Posterior cingulate gyrus (tissue), 11 donors: ENCODE results near the gene BAG3.
"Not testable (repeated sequence)": the region's sequence is repeated elsewhere in the genome, so short reads cannot be mapped to it uniquely, and the experiment has no call there.

Experiments used
- DNase-seq, 10 donors: peaks; one replicate each; pipeline versions ENCODE4 v3.0.0 to v3.0.0-alpha.2; 2020 to 2021; ENCODE audit warnings: mixed read lengths in 3 of 10
- intact Hi-C: fragments of 100-400 bp; cut with DNase I; formaldehyde crosslinking; loops from one replicate; pipeline ENCODE4 v1.15.1; 2023

BAG3 gene

DNA sequence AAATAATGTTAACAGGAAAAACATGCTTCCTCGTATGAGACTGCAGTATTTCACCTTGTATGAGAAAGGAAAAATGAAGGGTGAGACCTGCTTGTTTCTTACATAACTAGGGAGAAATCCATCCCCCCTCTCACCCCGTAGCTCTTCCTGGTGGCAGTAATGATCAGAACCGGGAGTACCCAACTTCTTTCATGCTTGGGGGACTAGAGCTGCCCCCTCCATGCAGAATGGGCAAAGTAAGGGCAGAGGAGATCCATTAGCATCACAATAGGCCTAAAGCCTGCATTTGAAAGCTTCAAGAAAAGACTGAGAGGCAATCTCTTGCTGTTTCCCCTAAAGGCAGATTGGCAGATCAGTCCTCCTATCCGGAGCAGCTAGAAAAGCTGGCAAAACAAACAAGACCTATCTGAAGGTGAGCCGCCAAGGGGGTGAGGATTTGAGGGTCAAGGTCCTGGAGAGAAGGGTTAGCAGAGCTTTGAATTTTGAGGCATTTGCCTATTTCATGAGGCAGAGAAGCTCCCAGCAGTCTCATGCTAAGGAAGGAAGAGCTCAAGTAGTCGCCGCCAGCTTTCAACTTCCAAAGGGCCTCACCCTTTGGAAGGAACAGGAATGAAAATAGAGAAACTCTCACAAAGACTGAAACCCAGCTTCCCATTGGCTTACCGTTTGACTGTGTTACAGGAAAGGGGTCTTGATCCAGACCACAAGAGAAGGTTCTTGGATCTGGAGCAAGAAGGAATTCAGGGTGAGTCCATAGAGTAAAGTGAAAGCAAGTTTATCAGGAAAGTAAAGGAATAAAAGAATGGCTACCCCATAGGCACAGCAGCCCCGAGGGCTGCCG is 36.2 kb downstream of the BAG3 start:
- intact Hi-C loops, result loop anchor here (2.0 to 5.0 kb wide), 2 partner anchors 37 to 60 kb away; no protein-coding TSS in a partner anchor
- no peak for DNase-seq

DNA sequence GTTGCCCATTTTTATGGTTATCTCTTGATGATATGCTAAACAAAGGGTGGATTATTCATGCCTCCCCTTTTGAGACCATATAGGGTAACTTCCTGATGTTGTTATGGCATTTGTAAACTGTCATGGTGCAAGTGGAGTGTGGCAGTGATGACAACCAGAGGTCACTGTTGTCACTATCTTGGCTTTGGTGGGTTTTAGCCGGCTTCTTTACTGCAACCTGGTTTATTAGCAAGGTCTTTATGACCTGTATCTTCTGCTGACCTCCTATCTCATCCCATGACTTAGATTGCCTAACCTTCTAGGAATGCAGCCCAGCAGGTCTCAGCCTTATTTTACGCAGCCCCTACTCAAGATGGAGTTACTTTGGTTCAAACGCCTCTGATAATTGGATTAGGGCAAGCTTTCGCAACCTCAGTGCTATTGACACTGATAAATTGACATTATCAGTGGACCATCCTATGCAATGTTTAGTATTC is 36.9 kb downstream of the BAG3 start:
- intact Hi-C loops, result loop anchor here (5.0 kb wide), 1 partner anchor 59 kb away; no protein-coding TSS in a partner anchor
- DNase-seq, result no peak

DNA sequence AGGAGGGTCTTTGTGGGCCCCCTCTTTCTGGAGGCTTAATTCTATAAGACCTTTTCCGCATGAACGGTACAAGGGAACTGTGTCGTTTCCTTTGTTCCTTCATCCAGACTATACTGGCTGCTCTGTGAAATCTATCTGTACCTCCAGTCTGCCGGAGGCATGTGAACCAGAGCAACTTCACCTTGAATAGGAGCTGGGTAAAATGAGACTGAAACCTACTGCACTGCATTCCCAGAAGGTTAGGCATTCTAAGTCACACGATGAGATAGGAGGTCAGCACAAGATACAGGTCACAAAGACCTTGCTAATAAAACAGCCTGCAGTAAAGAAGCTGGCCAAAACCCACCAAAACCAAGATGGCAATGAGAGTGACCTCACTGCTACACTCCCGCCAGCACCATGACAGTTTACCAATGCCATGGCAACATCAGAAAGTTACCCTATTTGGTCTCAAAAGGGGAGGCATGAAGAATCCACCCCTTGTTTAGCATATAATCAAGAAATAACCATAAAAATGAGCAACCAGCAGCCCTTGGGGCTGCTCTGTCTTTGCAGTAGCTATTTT is 37.9 kb downstream of the BAG3 start:
- no peak for DNase-seq
- intact Hi-C loops, result loop anchor here (5.0 kb wide), 1 partner anchor 58 kb away; no protein-coding TSS in a partner anchor

DNA sequence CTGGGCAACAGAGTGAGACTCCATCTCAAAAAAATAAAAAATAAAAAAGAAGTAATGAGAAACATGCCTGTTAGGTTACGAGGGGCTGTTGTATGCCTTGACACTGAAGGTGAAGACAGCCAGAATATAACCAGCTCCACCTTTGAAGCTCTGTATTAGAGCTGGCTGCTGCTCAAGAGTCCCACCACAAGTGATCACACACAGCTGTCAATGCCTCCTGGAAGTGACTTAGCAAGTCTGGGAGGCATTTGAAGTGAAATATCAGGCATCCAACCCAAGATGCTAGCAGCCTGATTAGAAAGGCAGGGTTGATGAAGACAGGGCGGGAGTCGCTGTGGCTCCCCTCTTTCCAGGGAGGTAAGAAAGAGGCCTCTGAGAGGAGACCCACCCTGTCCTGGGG is 40.5 kb downstream of the BAG3 start:
- no peak for DNase-seq
- intact Hi-C loops, result no loop called here

DNA sequence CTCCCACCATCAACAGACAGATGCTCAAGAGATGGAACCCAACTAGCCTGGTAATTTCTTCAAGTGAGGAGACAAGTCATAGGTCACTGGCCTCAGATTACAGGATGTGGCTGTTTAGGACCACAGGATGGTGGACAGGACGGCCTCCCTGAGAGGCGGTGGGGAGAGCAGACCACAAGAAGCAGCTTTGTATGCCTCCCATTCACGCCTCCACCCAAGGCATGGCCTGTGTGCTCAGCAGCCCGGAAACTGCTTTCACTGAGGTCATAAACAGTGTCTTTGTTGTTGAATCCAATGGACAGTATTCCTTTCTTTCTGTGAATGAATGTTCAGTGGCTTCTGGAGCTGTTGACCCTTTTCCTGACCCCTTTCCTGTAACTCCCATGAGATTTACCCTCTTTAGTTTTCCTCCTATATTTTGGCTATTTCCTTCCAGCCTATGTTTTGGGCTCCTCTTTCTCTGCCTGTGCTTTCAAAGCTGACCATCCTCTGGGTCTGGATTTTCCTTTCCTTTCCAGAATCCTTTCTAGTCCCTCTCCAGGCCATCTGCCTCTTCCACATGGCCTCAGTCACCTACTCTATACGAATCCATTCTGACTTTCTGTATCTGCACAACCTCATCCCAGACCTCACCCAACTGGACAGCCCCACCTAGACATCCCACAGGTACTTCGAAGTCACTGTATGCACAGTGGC is 42.2 kb downstream of the BAG3 start:
- intact Hi-C loops, result no loop called here
- peak in 4 of 10 donors; percentile 23 to 88 (median 42) for DNase-seq

DNA sequence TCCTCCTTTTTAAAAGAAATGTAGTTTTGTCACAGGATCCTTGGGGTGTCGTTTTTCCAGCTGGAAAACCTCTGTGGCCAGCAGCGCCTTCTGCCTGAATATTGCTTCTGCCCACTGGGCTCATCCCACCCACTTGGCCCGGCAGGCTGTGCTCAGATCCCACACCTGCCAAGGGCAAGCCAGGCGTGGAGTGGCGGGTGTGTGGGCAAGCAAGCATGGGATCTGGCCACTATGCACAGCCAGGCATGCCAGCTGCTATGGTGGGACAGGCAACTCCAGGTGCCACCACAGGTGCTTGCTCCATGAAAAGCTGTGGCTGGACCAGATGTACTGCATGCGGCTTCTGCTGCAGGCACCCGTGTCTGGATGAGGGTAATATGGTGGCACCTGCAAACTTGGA is 43.4 kb downstream of the BAG3 start:
- no peak for DNase-seq
- intact Hi-C loops, result no loop called here

DNA sequence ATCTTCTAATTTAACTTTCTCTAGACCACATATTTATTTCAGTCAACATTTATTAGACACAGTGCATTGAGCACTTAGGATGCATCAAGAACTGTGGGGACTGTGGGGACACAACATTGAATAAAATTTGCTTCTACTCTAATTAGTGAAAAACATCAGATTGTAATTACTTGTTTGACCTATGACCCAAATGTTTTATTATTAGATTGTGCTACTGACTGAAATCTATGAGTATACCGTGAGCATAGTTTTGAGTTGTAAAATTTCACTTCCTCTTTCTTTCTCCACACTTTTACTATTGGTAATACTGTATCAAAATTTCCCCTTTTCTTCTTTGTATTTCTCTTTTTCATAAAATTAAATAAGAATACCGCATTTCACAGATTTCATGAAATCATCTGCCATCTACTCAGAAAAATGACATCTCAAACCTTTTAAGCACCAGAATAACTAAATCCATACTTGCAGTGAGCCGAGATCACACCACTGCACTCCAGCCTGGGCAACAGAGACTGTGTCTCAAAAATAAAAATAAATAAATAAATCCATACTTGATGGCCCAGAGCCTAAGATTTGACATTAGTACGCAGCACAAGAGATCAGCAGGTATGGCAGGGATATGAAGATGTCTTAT is 49.3 kb downstream of the BAG3 start:
- no peak for DNase-seq

DNA sequence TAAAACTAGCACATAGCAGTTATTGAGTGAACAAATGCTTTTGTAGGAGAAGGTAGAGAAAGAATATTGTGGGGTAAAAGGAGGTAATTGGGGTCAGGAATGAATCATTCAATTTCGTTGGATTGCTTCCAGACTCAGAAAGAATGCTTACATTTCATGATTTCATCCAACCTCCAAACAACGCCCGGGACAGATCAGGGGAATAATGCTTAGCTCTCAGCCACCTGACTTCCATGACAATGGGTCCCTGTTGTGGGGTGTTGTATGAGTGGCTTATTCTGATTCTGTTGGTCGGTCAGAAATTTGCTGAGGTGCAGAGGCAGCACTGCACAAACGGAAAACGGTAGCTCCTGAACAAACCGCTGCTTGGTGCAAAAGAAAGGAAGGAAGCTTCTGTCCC is 50.7 kb downstream of the BAG3 start:
- intact Hi-C loops, result no loop called here
- no peak for DNase-seq

More for the DNA sequence above, 49.3 kb downstream of the BAG3 start:
- intact Hi-C loops, result no loop called here

DNA sequence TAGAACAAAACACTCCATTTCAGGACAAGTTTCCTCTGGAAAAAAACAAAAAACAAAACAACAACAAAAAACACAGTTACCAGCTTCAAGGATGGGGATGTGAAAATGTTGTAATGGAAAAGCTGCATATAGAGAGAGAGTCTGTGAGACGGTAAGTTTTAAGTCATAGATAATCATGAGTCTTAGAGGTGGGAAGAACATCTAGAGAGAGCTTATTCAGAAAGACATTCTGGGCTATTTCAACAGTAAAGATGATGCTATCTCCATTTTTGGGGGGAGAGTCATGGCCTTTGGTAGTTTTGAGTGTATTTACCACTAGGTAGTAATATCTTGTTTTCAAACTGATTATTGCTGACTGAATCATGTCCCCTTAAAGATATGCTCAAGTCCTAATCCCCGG is 51.4 kb downstream of the BAG3 start:
- intact Hi-C loops, result no loop called here
- DNase-seq, result no peak

DNA sequence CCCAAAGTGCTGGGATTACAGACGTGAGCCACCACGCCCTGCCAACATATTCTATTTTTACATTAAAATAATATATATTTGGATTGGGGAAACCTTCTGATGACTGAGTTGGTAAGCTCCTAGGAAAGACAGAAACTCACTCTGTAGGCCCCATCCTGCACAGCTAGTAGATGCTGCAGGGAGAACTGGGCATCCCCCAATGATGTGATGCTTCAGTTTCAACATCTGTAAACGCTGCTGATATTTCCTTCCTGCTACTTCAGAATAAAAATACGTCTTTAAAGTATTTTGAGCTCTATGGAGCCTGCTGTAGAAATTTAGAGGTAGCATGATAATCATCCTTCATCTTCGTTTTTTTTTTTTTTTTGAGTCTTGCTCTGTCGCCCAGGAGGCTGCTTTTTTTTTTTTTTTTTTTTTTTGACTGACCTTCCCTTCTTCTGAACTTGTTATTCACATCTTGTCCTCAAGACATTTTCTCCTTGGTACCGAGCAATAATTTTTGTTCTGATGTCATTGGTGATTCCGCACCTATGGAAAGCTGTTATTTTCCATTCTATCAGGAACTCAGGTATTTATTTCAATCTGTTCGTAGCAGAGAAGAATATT is 52.8 kb downstream of the BAG3 start:
- no peak for DNase-seq
- intact Hi-C loops, result no loop called here

DNA sequence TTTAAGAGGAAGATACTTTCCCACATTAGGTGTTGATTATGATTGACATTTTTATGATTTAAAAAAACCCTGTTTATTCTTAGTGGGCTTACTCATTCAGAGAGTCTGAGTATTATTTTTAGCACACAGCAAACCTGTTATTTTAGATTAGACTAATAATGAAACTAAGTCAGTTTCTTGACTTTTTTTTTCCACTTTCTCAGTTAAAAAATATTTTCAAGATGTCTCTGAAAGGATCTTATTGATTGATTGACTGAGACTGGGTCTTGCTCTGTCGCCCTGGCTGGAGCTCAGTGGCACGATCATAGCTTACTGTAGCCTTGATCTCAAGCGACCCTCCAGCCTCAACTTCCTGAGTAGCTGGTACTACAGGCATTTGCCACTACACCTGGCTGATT is 54.3 kb downstream of the BAG3 start:
- intact Hi-C loops, result no loop called here

DNA sequence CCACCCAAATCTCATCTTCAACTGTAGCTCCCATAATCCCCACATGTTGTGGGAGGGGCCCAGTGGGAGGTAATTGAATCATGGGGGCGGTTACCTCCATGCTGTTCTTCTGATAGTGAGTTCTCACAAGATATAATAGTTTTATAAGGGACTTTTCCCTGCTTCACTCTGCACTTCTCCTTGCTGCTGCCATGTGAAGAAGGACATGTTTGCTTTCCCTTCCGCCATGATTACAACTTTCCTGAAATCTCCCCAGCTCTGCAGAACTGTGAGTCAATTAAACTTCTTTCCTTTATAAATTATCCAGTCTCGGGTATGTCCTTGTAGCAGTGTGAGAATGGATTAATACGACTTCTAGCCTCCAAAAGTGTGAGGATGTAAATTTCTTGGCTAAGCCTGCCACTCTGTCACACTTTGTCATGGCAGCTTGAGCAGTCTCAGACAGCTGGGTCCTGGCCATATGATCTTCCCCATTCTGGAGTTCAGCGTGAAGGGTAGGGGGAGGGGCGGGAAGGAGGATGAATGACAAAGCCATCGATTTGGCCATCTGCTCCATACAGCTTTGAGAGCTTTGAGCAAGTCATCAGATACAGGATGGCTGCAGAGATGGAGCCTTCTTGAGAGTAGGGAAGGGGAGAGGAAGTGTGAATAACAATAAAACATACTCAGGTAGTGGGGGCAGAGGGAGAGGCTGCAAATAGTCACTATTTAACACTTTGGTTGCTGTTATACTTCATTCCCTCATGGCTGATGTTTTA is 55.5 kb downstream of the BAG3 start:
- intact Hi-C loops, result no loop called here
- no peak for DNase-seq

More for the DNA sequence above, 54.3 kb downstream of the BAG3 start:
- DNase-seq, result no peak

DNA sequence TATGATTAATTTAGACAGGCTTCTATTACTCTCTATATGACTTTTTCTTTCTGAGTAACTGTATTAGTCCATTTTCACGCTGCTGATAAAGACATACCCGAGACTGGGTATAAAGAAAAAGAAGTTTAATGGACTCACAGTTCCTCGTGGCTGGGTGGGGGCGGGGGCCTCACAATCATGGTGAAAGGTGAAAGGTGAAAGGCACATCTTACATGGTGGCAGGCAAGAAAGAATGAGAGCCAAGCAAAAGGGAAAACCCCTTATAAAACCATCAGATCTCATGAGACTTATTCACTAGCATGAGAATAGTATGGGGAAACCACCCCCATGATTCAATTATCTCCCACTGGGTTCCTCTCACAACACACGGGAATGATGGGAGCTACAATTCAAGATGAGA is 56.2 kb downstream of the BAG3 start:
- intact Hi-C loops, result not testable (repeated sequence)

DNA sequence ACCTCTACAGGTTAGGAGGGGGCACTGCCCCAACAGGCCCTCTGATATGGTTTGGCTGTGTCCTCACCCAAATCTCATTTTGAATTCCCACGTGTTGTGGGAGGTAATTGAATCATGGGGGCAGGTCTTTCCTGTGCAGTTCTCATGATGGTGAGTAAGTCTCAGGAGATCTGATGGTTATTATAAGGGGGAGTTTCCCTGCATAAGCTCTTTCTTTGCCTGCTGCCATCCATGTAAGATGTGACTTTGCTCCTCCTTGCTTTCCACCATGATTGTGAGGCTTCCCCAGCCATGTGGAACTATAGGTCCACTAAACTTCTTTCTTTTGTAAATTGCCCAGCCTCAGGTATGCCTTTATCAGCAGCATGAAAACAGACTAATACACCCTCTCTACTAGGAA is 59.8 kb downstream of the BAG3 start:
- DNase-seq, intact Hi-C loops: not testable (repeated sequence)

More for the DNA sequence above, 56.2 kb downstream of the BAG3 start:
- DNase-seq, result not testable (repeated sequence)

DNA sequence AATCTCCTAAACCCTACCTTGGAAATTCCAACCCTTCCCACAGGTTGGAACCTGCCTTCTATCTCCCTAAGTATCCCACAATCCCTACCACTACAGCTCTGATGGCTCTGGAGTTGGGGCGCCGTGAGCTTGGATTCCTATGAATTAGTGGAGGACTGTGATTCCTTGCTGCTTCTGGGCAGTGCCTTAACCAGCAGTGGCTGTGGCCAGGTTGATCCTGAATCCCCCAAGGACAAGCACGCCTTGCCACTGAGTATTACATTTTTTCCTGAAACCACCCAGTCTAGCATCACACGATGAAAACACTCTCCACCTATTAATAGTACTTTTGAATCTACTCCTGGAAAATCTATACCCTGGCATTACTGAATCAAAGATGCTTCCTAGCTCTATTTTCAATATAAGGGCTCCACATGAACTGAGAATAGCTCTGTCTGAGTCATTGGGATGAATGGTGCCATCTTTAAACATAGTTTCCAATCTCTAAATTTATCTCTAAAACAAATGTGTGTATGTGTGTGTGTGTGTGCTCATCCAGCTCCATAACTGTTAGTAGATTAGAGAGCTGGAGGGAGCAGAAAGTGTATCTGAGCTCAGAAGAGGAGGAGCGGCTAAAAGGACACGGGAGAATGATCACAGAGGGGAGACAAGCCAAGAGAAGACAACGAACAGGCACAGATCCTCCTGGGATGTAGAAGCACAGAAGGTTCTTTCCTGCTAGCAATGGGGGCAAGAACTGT is 62.7 kb downstream of the BAG3 start:
- DNase-seq, result no peak
- intact Hi-C loops, result no loop called here

DNA sequence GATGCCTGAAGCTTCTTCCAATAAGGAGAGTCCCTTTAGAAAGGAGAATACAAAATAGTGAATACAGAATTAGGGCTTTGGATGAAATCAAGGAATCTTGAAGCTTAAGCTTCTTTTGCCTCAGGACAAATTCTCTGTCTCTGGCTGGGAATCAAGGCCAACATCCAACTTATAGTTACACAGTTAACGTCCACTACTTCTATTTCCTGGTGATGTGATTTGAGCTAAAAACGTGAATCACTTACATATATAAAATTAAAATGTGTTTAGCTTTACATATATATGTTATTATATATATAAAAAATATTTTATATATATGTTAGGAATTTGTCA is 63.3 kb downstream of the BAG3 start:
- no peak for DNase-seq
- intact Hi-C loops, result no loop called here

DNA sequence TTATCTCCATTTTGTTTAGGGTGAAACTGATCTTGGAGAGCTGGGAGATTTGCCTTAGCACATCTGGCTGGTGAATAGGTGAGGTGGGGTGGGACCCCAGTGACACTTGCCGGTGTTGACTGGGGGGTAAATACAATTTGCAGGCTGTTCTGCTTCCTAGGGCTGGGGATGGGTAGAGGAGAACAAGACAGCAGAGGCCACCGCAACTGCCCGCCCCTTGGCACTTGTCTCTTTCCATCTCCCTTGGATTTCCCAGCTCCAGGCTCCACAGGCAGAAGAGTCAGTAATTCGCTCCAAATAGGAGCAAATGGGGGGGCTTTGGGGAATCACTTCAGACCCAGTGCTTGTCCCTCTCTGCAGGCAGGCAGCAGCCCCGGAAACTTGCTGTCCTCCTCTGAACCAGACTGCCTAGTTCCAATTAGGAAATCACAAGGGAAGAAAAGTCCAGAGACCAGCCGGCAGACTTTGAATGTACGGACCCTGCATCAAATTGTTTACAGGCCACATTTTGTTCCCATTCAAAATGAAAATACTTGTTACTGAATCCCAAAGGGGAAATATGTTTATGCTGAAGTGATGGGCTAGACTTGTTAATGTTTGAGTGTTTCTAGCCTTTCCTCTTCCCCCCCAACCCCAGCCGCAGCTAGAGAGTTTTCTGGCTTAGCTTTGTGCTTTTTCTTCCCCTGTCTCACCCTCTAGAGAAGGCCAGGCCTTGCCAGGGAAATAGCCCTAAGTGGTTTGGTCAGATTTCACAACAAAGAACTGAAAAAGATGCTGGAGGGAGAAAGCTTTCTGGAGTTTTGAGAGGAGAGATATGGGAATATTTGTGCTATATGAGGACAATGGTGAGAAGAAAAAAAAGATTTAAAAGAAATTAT is 64.7 kb downstream of the BAG3 start:
- DNase-seq, result no peak
- intact Hi-C loops, result no loop called here

DNA sequence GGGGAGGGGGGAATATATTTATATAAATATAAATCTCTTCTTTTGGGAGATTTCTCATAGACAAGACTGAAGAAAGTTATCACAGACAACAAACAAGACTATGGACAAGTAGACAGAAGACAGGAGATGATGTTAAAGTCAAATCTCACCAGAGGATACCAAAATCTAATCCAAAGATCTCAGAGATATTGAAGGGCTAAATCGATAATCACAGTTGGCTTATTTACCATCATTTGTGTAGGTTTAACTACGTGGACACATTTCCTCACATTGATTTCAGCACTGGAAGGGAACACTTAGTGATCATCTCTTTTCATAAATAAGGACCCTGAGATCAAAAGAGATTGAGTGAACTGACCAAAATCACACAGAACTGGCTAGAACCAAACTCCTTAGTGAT is 72.0 kb downstream of the BAG3 start:
- no peak for DNase-seq
- intact Hi-C loops, result loop anchor here (10.0 kb wide), 1 partner anchor 128 kb away; the partner anchor contains the start of gene TIAL1
